GM23338 (cell line): Measurements from ENCODE around the gene MPIG6B.

Experiments used
- CREB1 ChIP-seq: fragments of 250-450 bp; sonication (Bioruptor Pico); IDR thresholded peaks from 2 replicates; pipeline ENCODE4 v1.5.0; 2020; ENCODE audit warnings: low read depth, mild to moderate bottlenecking, moderate library complexity
- CTCF ChIP-seq, 2 experiments: fragments of 200-600 bp in 1 of 2; sonication (generic) in 1 of 2; conservative IDR thresholded peaks; 2 replicates each; pipeline versions ENCODE4 v1.5.1 to v1.6.1; 2016 to 2017; ENCODE audit warnings: antibody characterized with exemption in 2 of 2, low read depth in 2 of 2, mild to moderate bottlenecking in 2 of 2, moderate library complexity in 1 of 2
- EZH2 ChIP-seq: fragments of 200-600 bp; sonication (generic); IDR thresholded peaks from one replicate; pipeline ENCODE4 v1.8.0; 2017; ENCODE audit warnings: antibody characterized with exemption, mild to moderate bottlenecking, low read depth; ENCODE audit not compliant: unreplicated experiment
- EZH2phosphoT487 ChIP-seq: fragments of 200-600 bp; sonication (generic); IDR thresholded peaks from one replicate; pipeline ENCODE4 v1.8.1; 2018; ENCODE audit warnings: antibody characterized with exemption; ENCODE audit not compliant: unreplicated experiment
- JUNB ChIP-seq: IDR thresholded peaks from one replicate; pipeline ENCODE4 v1.6.1; 2016; ENCODE audit warnings: antibody characterized with exemption; ENCODE audit not compliant: unreplicated experiment
- NANOG ChIP-seq: IDR thresholded peaks from 2 replicates; pipeline ENCODE4 v1.6.1; 2016; ENCODE audit warnings: antibody characterized with exemption, borderline replicate concordance
- POLR2AphosphoS5 ChIP-seq: IDR thresholded peaks from 2 replicates; pipeline ENCODE4 v1.6.1; 2016; ENCODE audit warnings: antibody characterized with exemption, low read depth
- STAT1 ChIP-seq: IDR thresholded peaks from one replicate; pipeline ENCODE4 v1.6.1; 2016; ENCODE audit warnings: antibody characterized with exemption; ENCODE audit not compliant: unreplicated experiment
- TF ChIP-seq, protein P1 (sequence below): IDR thresholded peaks from one replicate; pipeline ENCODE4 v1.6.1; 2018; ENCODE audit warnings: antibody characterized with exemption; ENCODE audit not compliant: unreplicated experiment
- TF ChIP-seq, protein P2 (sequence below): IDR thresholded peaks from 2 replicates; pipeline ENCODE4 v1.6.1; 2016; ENCODE audit warnings: antibody characterized with exemption

DNA sequence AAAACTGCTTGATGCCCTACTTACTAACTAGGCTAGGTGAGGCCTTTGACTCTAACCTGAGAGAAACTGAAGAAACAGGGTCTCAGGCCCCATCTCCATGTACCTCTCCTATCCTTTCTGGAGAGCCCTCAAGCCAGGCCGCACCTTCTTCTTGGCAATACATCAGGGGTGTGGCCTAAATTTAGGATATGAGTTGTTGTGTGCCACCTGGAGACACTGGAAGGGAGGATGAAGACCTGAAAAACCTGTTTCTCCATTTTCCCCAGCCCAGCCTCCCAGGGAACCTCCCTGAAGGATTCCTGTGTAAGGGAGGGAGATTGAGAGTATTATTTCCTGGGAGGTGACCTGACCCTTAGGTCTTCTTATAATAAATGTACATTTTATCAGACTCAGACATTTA lies 4.9 kb upstream of the MPIG6B start:
- TF ChIP-seq CTCF (conservative IDR thresholded peaks at IDR 0.05; ENCODE audit: low read depth in 2 of 2) (no peak), POLR2AphosphoS5 (no peak), EZH2phosphoT487 (no peak), EZH2 (no peak), STAT1 (no peak), NANOG (no peak), CREB1 (CRISPR knock-in tag) (no peak), JUNB (no peak)
- TF ChIP-seq, protein P1, sequence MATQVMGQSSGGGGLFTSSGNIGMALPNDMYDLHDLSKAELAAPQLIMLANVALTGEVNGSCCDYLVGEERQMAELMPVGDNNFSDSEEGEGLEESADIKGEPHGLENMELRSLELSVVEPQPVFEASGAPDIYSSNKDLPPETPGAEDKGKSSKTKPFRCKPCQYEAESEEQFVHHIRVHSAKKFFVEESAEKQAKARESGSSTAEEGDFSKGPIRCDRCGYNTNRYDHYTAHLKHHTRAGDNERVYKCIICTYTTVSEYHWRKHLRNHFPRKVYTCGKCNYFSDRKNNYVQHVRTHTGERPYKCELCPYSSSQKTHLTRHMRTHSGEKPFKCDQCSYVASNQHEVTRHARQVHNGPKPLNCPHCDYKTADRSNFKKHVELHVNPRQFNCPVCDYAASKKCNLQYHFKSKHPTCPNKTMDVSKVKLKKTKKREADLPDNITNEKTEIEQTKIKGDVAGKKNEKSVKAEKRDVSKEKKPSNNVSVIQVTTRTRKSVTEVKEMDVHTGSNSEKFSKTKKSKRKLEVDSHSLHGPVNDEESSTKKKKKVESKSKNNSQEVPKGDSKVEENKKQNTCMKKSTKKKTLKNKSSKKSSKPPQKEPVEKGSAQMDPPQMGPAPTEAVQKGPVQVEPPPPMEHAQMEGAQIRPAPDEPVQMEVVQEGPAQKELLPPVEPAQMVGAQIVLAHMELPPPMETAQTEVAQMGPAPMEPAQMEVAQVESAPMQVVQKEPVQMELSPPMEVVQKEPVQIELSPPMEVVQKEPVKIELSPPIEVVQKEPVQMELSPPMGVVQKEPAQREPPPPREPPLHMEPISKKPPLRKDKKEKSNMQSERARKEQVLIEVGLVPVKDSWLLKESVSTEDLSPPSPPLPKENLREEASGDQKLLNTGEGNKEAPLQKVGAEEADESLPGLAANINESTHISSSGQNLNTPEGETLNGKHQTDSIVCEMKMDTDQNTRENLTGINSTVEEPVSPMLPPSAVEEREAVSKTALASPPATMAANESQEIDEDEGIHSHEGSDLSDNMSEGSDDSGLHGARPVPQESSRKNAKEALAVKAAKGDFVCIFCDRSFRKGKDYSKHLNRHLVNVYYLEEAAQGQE, result no peak
- TF ChIP-seq, protein P2, sequence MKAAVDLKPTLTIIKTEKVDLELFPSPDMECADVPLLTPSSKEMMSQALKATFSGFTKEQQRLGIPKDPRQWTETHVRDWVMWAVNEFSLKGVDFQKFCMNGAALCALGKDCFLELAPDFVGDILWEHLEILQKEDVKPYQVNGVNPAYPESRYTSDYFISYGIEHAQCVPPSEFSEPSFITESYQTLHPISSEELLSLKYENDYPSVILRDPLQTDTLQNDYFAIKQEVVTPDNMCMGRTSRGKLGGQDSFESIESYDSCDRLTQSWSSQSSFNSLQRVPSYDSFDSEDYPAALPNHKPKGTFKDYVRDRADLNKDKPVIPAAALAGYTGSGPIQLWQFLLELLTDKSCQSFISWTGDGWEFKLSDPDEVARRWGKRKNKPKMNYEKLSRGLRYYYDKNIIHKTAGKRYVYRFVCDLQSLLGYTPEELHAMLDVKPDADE, result no peak
